Subcutaneous abdominal adipose tissue (tissue), 5 donors: ENCODE measurements around the gene ARMC5.
"Not testable (repeated sequence)": the region's sequence is repeated elsewhere in the genome, so short reads cannot be mapped to it uniquely, and the experiment has no call there.

ENCODE experiments used
- H3K27ac ChIP-seq: one replicate; pipeline ENCODE4 v1.7.0; 2013; ENCODE audit warnings: low read depth, mild to moderate bottlenecking, inconsistent platforms, low read length, moderate library complexity
- H3K27me3 ChIP-seq, 5 donors: one replicate each; pipeline ENCODE4 v1.7.0; 2013; ENCODE audit warnings: low read length in 5 of 5, inconsistent platforms in 1 of 5; ENCODE audit not compliant: control insufficient read depth in 5 of 5, insufficient read depth in 4 of 5
- H3K36me3 ChIP-seq, 5 donors: one replicate each; pipeline ENCODE4 v1.7.0; 2013; ENCODE audit warnings: low read length in 5 of 5; ENCODE audit not compliant: control insufficient read depth in 5 of 5, insufficient read depth in 5 of 5
- H3K4me1 ChIP-seq, 5 donors: one replicate each; pipeline ENCODE4 v1.7.0; 2013; ENCODE audit warnings: low read length in 5 of 5, mild to moderate bottlenecking in 3 of 5, moderate library complexity in 1 of 5; ENCODE audit not compliant: control insufficient read depth in 5 of 5, insufficient read depth in 5 of 5
- H3K4me3 ChIP-seq, 5 donors: one replicate each; pipeline ENCODE4 v1.7.0; 2013; ENCODE audit warnings: low read length in 5 of 5, low read depth in 1 of 5
- H3K9ac ChIP-seq, 5 donors: one replicate each; pipeline ENCODE4 v1.7.0; 2013; ENCODE audit warnings: low read length in 5 of 5, mild to moderate bottlenecking in 4 of 5, moderate library complexity in 3 of 5
- H3K9me3 ChIP-seq, 5 donors: one replicate each; pipeline ENCODE4 v1.7.0; 2013; ENCODE audit warnings: low read length in 5 of 5; ENCODE audit not compliant: control insufficient read depth in 5 of 5
- donor health status: healthy.
- donor health status: healthy.
- donor health status: healthy.
- donor health status: healthy.
- donor health status: healthy.

The ARMC5 gene

DNA sequence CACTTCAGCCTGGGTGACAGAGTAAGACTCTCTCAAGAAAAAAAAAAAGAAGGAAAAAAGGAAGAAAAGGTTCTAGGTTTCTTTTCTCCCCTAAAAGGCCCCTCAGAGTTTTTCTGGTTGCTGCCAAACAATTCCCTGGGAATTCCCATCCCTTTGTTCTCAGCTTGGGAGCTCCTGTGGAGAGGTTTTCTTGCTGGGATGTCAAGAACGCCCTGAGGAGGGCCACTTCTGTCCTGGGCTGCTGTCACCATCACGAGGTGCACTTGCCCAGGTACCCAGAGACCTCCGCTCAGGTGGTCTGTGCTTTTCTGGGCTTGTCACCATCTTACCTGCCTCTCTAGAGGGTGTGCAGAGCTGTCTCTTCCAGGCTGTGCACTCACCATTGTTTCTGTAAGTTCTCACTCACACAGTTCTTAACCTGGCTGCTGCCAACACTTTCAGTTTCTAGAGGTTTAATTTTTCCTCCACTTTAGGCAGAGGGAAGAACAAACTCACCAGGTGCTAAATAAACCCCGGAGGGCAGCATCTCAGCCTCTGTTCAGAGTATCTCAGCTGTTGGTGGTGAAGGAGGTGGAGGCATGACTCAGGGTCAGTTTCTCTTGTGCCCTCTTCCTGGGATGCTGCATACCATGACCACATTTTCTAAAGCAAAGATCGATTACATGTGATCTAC is 28.8 kb upstream of the ARMC5 start:
- Histone ChIP-seq H3K4me3 (no peak overlapping the region), H3K27me3 (no peaks in the 10 kb centered on the region), H3K4me1 (peaks cover 2 to 11% (median 9%) of the 10 kb centered on the region in 5 donors), H3K36me3 (no peaks in the 10 kb centered on the region), H3K9ac (no peak overlapping the region), H3K27ac (no peak overlapping the region), H3K9me3 (no peaks in the 10 kb centered on the region)

DNA sequence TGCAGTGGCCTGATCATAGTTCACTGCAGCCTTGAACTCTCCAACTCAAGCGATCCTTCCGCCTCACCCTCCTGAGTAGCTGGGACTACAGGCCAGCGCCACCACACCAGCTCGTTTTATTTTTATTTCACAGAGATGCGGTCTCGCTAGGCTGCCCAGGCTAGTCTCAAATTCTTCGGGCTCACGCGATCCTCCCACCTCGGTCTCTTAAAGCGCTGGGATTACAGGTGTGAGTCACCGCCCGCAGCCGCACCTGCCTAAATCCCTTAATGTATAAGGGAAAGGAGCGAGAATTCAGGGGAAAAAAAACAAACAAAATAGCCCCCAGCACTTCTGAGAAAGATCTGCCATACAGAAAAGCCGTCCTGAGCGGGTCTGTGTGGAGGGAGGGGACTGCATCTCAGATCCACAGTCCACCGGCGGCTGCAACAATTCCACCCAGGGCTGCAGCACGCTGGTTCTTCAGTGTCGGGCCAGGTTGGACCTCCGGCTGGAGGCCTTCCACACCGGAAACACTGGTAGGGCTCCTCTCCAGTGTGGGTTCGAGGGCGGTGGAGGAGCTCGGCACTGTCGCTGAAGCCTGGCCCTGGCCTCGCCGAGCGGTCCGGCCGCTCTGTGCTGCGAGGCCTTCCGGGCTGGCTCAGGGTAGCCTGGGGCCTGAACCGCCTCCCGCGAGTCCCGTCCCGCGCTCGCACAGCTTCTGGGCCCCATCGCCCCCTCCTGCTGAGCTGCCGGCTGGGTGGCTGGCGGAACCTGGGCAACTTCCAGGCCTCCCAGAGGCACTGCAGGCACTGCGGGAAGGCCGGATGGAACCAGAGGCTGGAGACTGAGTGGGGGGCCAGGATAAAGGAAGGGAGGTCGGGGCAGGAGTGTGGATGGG is 23.7 kb upstream of the ARMC5 start:
- H3K9me3 ChIP-seq, result no peaks in the 10 kb centered on the region
- H3K36me3 ChIP-seq, result no peaks in the 10 kb centered on the region
- H3K4me3 ChIP-seq, result no peak overlapping the region
- no peaks in the 10 kb centered on the region for H3K27me3 ChIP-seq
- no peaks in the 10 kb centered on the region for H3K4me1 ChIP-seq
- no peak overlapping the region for H3K9ac ChIP-seq
- H3K27ac ChIP-seq, result no peak overlapping the region

DNA sequence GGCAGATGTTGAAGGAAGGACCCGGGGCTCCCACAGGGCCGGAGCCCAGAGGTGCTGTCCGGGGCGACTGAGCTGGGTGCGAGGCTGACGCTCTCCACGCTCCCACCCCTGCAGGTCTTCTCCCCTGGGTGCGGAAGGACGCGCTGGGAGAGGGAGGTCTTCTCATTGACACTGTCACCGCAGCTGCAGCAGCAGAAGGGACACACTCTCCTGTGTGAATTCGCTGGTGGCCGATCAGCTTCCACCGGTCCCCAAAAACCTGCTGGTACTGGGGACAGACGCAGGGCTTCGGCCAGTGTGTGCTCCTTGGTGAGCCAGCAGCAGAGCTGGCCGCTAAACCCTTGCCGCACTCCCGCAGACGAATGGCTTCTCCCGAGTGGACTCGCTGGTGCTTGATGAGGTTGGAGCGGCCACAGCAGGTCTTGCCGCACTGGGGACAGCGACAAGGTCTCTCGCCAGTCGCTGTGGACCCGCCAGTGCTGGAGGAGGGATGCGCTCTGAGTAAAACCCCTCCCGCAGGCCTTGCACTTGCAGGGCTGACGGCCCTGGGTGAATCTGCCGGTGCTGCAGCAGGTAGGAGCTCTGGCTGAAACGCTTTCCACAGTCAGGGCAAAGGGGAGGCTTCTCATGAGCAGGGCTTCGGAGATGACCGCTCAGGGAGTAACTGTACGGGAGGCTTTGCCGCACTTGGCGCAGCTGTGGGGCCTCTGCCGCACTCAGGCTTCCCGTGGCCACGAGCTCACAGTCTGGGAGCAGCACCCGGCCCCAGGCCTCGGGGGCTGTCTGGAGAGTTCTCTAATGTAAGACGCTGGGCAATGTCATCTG is 22.9 kb upstream of the ARMC5 start:
- Histone ChIP-seq H3K36me3 (no peaks in the 10 kb centered on the region), H3K9me3 (no peaks in the 10 kb centered on the region), H3K4me1 (no peaks in the 10 kb centered on the region), H3K27me3 (no peaks in the 10 kb centered on the region), H3K9ac (no peak overlapping the region), H3K27ac (no peak overlapping the region), H3K4me3 (no peak overlapping the region)

DNA sequence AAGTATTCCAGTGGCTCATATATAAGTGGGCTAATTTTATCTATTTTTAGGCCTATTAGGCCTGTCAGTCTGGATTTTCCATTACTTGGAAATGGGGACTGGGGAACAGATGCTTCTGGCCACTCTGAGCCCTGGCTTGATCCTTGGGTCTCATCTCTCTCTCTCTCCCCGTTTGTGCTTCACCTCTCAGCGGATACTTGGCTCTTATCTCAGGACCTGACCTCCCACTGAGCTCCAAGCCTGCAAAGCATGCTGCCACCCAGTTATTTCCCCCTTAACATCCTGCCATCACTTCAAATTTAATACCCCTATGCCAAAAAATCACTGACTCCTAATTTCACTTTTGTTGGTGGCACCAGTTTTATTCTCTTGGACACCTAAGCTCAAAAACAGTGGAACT is 20.9 kb upstream of the ARMC5 start:
- no peaks in the 10 kb centered on the region for H3K9me3 ChIP-seq
- H3K27me3 ChIP-seq, result no peaks in the 10 kb centered on the region
- no peak overlapping the region for H3K4me3 ChIP-seq
- no peaks in the 10 kb centered on the region for H3K36me3 ChIP-seq
- H3K9ac ChIP-seq, result no peak overlapping the region
- peaks cover 0 to 16% (median 11%) of the 10 kb centered on the region in 5 donors for H3K4me1 ChIP-seq
- H3K27ac ChIP-seq, result no peak overlapping the region

DNA sequence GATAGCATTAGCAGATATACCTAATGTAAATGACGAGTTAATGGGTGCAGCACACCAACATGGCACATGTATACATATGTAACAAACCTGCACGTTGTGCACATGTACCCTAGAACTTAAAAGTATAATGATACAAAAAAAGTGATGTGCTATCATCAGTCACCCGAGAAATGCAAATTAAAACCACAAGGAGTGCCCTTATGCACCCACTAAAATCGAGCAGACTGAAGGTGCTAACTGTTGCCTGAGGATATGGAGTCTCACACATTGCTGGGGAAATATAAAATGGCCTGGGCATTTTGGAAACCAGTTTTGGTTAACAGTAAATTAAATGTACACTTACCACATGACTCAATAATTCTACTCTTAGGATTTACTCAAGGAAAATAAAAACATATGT is 20.3 kb upstream of the ARMC5 start:
- H3K4me3 ChIP-seq, H3K9me3 ChIP-seq, H3K27me3 ChIP-seq, H3K36me3 ChIP-seq, H3K27ac ChIP-seq, H3K9ac ChIP-seq: not testable (repeated sequence)
- H3K4me1 ChIP-seq, result peaks cover 0 to 16% (median 11%) of the 10 kb centered on the region in 5 donors

DNA sequence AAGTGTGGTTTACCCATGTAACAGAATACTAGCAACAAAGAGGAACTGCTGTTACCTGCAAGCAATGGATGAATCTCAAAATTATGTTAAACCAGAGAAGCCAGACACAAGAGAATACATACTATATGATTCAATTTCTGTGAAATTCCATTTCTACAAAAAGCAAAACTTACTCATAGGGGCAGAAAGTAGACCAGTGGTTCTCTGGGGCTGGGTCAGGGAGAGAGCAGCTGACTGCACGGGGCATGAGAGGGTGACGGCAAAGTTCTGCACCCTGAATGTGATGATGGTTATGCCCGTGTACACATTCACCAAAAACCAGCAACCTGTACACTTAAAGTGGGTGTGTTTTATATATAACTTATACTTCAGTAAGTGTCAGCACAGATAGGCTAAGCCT is 19.8 kb upstream of the ARMC5 start:
- Histone ChIP-seq H3K9me3 (no peaks in the 10 kb centered on the region), H3K27me3 (no peaks in the 10 kb centered on the region), H3K36me3 (no peaks in the 10 kb centered on the region), H3K4me1 (peaks cover 0 to 16% (median 11%) of the 10 kb centered on the region in 5 donors), H3K9ac (no peak overlapping the region), H3K4me3 (no peak overlapping the region), H3K27ac (no peak overlapping the region)

DNA sequence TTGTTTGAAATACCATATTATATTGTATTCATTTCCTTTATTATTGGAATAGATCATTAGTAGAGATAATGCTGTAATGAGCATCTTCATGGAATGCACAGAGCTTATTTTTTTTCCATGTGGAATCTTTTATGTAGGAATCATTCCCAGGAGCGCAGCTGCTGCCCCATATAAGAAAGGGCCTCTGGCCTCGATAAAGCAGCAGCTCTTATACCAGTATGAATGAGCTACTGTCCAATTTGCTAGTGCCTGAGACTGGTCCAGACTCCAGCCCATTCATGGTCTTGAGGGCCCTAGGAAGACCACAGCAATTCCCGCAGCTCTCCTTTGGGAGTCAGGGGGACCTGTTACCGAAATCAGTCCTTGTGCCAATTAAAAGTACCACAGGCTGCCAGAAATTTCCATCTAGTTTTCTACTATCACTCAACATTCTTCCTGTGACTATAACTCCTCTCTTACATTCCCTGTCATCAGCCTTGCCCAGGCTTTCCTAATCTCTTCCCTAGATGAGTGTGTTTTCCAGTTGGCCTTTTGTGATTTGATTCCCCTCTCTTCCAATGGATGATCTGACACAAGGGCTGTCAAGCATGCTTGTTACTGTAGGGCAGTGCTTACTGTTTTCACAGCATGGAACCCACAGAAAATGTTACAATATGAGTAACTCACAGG is 18.7 kb upstream of the ARMC5 start:
- no peak overlapping the region for H3K27ac ChIP-seq

DNA sequence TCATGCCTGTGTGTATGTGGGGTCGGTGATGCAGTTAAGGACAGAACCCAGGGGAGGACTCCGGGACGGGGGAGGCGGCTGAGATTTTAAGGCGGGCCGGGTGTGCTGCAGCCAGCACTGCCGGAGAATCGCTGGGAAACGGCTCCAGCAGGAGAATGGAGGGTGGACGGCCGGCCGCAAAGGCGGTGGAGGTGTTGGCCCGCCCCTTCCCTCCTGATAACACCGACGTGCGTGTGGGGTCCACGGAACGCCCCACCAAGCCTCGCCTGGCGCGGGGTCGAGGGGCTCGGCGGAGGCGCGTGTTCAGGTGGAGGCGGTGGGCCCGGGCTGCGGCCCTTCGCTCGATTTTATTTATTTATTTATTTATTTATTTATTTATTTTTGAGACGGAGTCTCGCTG is 17.3 kb upstream of the ARMC5 start:
- Histone ChIP-seq H3K4me1 (peaks cover 0 to 16% (median 11%) of the 10 kb centered on the region in 5 donors), H3K27me3 (no peaks in the 10 kb centered on the region), H3K9ac (peak overlapping the region in 3 of 5 donors; percentile 71 to 87 (median 82)), H3K9me3 (no peaks in the 10 kb centered on the region), H3K4me3 (peak overlapping the region in 4 of 5 donors; percentile 28 to 84 (median 80)), H3K36me3 (no peaks in the 10 kb centered on the region), H3K27ac (no peak overlapping the region)

More for the DNA sequence above, 18.7 kb upstream of the ARMC5 start:
- Histone ChIP-seq H3K4me3 (no peak overlapping the region), H3K36me3 (no peaks in the 10 kb centered on the region), H3K4me1 (peaks cover 0 to 16% (median 11%) of the 10 kb centered on the region in 5 donors), H3K27me3 (no peaks in the 10 kb centered on the region), H3K9me3 (no peaks in the 10 kb centered on the region), H3K9ac (no peak overlapping the region)

DNA sequence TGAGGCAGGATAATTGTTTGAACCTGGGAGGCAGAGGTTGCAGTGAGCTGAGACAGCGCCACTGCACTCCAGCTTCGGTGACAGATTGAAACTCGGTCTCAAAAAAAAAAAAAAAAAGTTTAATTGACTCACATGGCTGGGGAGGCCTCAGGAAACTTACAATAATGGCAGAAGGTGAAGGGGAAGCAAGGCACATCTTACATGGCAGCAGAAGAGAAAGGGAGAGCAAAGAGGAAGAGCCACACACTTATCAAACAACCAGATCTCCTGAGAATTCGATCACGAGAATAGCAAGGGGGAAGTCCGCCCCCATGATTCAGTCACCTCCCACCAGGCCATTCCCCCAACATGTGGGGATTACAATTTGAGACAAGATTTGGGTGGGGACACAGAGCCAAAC is 13.4 kb upstream of the ARMC5 start:
- not testable (repeated sequence) for H3K27me3 ChIP-seq, H3K9me3 ChIP-seq, H3K9ac ChIP-seq, H3K4me3 ChIP-seq, H3K27ac ChIP-seq, H3K36me3 ChIP-seq
- peaks cover 0 to 16% (median 11%) of the 10 kb centered on the region in 5 donors for H3K4me1 ChIP-seq
